ENCODE measurements around the gene KIF17.
"Not testable (repeated sequence)": the region's sequence is repeated elsewhere in the genome, so short reads cannot be mapped to it uniquely, and the experiment has no call there.

Gene KIF17

DNA sequence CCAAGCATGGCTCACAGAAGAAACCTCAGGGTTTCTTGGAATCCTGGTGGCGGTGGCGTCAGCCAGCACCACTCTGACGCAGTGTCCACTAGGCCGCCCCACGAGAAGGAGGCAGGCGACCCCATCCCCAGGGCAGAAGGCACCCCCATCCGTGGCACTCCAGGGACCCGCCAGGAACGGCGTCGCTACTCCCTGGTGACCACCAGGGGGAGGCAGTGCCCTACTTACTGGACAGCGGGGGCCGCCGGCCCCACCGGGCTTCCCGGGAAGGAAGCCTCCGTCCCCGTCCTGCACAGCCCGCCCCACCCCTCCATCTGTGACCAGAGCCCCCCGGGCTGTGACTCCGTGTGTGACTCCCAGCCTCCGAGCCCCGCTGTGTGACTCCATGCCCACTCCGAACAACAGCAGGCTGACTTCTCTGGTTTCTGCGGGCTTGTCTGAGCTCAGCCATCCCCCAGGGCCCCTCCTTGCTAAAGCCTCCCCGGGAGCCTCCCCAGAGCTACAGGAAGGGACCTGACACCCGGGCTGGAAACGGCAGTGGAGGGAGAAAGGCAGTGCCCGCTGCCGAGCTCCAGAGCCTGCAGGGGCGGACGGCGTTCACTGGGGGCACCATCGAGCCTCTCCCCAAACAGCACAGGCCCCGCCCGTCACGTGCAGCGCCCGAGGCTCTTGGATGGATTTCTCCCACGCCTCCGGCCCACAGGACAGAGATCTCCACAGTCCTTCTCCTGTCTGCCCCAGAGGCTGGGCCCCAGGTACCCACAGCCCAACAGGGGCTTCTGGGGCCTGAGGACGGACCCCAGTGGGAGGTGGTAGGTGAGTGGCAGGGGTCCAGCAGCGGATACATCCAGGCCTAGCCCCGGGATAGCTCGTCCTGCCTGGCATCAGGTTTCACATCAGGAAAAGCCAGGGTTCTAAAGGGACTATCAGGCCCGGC lies 21.1 kb downstream of the KIF17 start:
- H3K4me3 ChIP-seq = peak overlapping the region; percentile 41 to 62 (median 46)
- H3K27ac ChIP-seq = peak overlapping the region in 20 of 21 experiments; percentile 10 to 86 (median 73)

DNA sequence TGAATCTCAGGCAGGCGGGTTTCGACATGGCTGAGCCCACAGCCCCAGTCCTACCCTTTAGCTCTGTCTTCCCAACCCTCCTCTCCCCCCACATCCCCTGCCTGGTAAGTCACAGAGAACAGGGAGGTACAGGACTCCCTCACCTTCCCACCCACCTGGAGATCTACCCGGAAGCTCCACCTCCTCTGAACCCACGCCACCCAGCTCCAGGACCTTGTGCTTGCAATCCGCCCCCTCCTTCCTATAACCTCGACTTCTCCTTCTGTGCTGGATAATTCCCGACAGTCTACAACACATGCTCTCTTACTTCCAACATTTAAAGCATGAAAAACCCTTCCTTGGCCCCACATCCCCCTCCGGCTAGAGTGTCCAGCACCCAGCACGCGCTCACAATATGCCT lies 22.3 kb downstream of the KIF17 start:
- H3K4me3 ChIP-seq = no peak overlapping the region
- H3K27ac ChIP-seq = no peak overlapping the region

DNA sequence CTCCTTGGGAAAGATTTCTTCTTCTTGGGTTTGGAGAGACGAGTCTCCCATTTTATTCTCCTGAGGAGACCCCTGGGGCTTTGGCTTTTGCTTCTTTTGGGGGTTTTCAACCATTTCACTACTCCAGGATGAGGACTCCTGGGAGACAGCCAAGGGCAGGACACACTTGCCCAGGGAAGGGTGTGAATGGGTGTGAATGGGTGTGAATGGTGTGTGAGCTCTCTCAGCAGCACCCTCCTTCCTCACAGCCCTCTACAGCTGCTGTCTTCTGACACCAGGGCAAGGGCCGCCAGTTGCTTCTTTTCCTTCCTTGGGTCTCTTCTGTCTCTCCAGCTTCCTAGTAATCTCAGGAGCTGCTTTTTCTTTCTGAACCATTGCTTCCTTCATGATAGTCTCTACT lies 24.2 kb downstream of the KIF17 start:
- Histone ChIP-seq H3K27ac (no peak overlapping the region), H3K4me3 (no peak overlapping the region)

DNA sequence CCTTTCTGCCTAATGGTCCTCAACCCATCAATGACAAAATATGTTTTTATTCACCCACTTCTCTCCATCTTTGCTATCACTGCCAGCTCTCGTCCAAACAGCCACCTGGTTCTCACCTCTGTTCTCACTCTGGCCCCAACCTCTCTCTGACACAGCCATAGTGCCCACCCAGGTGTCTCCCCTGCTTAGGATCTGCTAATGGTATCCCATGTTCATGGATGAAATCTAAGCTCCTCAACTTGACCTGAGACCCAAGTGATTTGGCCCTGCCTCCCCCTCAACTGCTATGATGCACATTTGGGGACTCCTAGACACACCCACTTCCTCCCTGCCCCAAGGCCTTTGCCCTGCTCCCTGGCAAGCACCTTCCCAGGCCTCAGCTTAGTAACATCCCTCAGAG lies 25.9 kb downstream of the KIF17 start:
- no peak overlapping the region for H3K4me3 ChIP-seq

DNA sequence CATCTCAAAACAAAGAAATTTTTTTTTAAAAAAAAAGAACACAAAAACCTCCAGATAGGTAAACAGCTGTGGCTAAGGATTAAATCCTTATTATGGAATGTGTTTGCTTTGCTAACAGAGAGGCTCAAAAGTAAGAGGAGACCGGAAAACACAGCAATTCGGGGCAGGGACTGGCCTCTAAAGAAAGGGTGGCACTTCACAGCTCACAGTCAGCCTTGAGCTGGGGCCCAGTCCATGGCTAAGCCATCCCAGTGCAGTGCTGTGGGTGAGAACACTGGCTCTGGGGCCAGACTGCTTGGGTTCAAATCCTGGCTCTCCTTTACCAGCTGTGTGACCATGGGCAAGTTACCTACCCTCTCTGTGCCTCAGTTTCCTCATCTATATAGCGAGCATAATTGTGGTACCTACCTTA lies 28.2 kb downstream of the KIF17 start:
- H3K27ac ChIP-seq = no peak overlapping the region

More for the DNA sequence above, 25.9 kb downstream of the KIF17 start:
- no peak overlapping the region for H3K27ac ChIP-seq

DNA sequence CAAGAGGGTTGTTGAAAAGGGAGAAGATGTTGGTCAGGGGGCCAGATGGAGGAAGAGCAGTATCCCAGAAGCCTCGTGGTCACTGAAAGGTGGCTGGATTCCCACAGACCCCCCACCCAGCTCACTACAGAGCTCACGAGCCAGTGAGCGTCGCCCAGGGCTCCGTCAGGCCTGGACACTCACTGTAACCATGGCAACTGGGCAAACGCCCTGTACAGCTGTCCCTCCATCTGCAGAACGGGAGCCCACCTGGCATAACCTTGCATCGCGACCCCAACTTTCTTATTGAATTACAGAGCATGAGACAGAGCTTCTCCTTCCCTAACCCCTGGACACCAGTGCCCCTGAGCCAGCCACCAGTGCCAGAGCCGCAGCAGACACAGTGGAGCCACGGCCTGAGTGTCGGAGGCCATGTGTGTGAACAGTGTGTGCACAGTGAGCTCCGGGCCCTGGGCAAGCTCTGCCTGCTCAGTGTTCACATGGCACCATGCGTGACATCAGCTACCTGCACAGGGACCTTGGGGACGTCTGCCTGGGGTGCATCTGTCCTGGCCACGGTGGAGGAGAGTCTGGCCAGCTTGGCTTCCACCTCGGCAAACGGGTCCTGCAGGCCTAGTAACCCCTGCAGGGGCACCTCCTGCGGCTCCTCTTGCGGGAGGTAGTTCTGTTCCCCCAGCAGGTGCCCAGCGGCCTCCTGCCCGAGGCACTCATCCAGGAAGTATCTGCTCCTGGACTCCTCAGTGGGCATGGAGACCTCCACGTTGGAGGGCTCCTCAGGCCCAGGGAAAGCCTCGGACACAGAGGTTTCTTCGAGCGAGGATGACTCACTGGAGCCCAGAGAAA lies 30.7 kb downstream of the KIF17 start:
- H3K4me3 ChIP-seq = no peak overlapping the region

More for the DNA sequence above, 28.2 kb downstream of the KIF17 start:
- H3K4me3 ChIP-seq = no peak overlapping the region

DNA sequence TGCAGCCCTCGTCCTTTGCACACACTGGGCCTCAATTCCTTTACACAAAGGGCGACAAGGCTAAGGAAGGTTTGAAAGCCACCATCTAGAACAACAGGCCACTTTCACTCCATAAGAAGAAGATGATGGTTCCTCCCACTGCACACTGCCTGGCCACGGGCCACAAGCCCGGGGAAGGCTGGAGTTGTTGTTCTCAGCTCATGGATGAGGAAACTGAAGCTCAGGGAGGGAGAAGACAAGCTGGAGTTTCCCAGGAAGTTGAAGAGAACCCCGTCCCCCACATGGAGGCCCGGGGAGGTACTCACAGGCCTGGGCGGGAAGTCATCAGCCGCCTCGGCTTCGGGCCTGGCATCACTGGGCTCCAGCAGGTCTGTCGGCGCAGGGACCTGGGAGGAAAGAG lies 32.1 kb downstream of the KIF17 start:
- H3K27ac ChIP-seq = peak overlapping the region in 10 of 21 experiments; percentile 12 to 83 (median 43)

More for the DNA sequence above, 30.7 kb downstream of the KIF17 start:
- H3K27ac ChIP-seq = no peak overlapping the region

DNA sequence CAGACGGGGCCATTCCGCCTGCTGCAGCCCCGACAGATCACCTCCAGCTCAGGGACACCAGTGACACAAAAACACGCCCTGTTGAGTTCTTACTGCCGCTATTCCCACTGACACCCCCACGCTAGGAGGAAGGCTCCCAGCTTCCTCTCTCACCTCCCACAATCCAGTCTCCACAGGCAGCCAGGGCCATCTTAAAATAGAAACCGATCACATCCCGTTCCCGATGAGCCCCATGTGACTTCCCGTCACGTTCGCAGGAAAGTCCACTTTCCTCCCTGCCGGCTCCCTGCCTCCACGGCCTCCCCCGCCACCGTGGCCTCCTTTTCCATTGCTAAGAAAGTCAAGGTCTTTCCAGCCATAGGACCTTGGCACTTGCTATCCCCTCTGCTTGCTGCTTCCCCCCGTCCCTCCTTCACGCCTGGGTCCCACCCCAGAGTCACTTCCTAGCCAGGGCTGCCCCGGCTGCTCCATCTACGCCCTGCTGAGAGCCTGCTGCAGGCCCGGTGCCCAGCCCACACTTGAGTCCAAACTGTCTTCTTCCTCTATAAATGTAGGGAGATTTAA lies 32.6 kb downstream of the KIF17 start:
- H3K4me3 ChIP-seq = peak overlapping the region in 4 of 7 experiments; percentile 5 to 29 (median 8)
- peak overlapping the region in 17 of 21 experiments; percentile 1 to 83 (median 50) for H3K27ac ChIP-seq

More for the DNA sequence above, 32.1 kb downstream of the KIF17 start:
- no peak overlapping the region for H3K4me3 ChIP-seq

DNA sequence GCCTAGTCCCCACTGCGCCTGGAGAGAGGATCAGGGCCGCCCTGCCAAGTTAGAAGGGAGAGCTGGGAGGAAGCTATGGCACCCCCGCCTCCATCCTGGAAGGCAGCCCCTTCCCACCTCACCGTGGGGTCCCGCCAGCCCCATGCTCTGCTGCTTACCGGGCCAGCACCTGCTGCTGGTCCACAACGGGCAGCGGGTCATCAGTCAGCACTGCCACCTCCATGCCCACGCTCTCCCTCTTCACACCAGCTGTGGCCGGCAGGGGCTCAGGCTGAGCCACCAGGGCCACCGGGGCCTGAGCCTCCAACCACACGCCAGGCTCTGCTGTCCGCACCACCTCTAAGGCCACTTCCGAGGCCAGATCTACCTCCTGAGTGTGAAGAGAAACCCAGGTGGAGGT lies 33.2 kb downstream of the KIF17 start:
- Histone ChIP-seq H3K4me3 (peak overlapping the region in 4 of 7 experiments; percentile 5 to 29 (median 8)), H3K27ac (peak overlapping the region in 17 of 21 experiments; percentile 1 to 83 (median 50))

DNA sequence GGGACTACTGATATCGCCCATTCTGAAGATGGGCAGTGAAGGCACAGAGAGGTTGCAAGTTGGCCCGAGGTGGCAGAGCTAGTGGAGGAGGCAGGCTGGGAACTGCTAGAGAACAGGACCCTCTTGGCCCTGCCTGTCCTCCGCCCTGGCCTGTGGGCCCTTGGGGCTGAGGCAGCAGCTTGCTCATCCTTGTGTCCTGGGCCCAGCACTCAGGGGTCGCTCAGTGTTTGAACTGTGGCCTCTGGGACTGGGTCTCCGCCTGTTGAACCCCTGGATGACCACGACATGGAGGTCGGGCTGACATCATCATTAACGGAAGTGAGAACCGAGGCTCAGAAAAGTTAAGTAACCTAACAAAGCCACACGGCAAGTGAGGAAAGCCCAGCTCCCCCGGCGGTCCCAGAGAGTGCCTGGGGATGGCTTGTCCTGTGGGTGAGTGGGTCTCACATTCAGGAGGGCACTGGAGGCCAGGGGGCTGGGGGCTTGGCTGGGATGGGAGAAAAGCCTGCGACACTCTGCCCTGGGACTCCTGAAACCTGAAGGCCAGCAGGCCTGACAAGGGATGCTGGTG lies 33.7 kb downstream of the KIF17 start:
- Histone ChIP-seq H3K27ac (peak overlapping the region in 14 of 21 experiments; percentile 12 to 83 (median 46)), H3K4me3 (peak overlapping the region in 2 of 7 experiments; percentile 9 to 29)

DNA sequence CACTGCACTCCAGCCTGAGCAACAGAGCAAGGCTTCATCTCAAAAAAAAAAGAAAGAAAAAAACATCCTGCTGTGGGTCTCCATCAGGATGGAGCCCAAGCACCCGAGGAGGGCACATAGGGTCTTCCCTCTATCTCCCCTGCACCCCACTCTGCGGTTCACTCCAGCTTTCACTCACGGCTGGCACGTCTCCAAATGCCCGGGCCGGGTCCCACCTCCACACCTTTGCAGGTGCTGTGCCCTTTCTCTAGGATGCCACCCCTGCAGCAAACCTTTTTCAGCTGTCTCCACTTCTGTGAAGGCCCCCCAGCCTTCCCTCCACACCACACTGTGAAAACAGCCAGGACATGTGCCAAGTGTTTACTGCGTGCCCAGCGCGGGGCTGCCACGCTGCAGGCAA lies 34.2 kb downstream of the KIF17 start:
- H3K27ac ChIP-seq = peak overlapping the region in 1 of 21 experiments; percentile 73
- no peak overlapping the region for H3K4me3 ChIP-seq

DNA sequence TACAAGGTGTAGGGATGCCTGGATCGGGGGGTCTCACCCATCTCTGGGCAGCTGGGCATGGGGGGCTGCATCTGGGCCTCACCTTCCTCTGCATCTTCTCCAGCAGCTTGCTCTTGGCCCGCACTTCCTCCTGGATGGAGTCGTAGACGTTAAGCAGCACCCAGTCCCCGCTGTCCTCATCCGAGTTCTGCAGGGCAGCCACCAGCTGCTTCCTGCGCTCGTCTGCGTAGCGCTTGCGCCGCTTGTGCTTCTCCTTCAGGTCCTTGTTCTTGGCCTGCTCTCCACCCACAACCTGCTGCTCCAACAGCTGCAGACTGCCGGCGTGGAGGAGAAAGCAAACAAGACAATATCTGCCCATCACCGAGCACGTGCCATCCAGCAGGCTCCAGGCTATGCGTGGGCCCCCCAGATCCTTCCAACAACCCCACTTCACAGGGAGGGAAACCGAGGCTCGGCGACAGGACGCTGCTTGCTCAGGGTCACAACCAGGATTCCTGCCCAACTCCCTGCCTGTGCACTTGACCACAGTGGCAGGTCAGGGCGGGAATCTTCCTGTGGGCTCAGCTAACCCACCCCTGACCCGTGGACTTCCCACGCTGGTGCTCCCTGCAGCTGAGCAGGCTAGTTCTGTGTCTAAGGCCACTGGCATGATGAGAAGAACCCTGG lies 35.1 kb downstream of the KIF17 start:
- Histone ChIP-seq H3K27ac (peak overlapping the region in 1 of 21 experiments; percentile 55), H3K4me3 (no peak overlapping the region)

DNA sequence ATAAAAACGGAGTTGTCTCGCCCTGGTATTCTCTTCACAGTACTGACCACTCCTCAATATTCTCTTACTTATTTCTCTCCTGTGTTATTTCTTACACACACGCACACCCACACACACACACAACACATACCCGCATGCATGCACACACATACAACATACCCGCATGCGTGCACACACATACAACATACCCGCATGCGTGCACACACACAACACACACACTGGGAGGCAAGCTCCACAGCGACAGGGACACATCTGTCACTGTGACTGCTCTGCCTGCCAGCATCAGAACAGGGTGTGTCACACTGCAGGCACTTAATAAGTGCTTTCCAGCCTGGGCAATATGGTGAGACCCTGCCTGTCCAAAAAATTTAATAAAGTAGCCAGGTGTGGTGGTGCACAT lies 35.8 kb downstream of the KIF17 start:
- Histone ChIP-seq H3K4me3 (no peak overlapping the region), H3K27ac (peak overlapping the region in 1 of 21 experiments; percentile 55)

DNA sequence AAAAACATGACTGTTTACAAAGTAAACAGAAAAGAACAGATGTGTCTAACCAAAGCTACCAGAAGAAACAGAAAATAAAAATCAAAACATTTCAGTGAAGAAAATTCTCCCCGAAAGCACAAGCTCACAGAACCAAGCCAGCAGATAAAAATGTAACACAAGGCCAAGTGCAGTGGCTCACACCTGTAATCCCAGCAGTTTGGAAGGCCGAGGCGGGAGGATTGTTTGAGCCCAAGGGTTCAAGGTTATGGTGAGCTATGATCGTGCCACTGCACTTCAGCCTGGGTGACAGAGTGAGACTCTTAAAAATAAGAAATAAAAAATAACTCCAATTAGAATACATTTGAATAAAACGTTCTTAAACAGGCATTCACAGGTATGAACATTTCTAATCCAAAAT lies 37.5 kb downstream of the KIF17 start:
- Histone ChIP-seq H3K27ac (no peak overlapping the region), H3K4me3 (no peak overlapping the region)

DNA sequence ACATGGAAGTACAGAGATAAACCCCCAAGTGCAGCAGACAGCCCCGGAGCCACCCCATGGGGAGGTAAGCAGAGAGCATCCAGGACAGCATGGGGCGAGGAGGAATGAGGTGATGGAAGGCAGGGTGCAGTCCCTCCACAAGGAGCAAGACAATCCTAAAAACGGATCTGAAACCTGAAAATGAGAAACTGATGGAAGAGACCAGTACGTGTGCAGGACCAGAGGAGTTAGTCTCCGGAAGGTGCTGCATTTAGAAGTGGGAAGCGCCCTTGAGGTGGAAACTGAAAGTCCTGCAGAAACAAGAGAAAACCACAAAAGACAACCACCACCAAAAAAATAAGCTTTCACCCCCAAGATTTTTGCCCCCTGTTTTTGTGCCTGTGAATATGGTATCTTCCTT lies 39.2 kb downstream of the KIF17 start:
- Histone ChIP-seq H3K27ac (no peak overlapping the region), H3K4me3 (no peak overlapping the region)

DNA sequence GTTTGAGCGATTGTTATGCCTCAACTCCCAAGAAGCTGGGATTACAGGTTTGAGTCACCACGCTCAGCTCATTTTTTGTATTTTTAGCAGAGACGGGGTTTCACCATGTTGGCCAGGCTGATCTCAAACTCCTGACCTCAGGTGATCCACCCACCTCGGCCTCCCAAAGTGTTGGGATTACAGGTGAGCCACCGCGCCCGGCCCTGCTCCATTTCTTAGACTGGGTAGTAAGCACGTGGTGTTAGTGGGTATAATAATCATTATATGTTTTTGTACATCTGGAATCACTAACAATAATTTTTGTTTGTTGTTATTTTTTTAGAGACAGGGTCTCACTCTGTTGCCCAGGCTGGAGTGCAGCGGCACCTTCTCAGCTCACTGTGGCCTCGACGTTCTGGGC lies 44.2 kb downstream of the KIF17 start:
- not testable (repeated sequence) for H3K27ac ChIP-seq, H3K4me3 ChIP-seq

DNA sequence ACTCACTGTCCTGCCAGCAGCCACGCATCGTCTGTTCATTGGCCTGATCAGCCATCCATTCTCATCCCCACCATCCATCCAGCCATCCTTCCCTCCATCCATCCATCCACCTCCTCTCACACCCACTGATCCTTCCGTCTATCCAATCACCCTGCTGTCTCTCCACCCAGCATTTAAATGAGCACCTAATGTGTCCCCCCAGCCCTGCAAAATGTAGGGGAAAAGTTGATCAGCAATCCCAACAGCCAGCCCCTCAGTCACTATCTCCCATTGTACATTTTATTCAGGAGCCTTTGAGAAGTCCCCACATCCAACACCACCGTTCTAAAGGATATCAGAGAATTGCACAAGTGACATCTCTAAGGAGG lies 45.6 kb downstream of the KIF17 start:
- no peak overlapping the region for H3K27ac ChIP-seq
- no peak overlapping the region for H3K4me3 ChIP-seq

DNA sequence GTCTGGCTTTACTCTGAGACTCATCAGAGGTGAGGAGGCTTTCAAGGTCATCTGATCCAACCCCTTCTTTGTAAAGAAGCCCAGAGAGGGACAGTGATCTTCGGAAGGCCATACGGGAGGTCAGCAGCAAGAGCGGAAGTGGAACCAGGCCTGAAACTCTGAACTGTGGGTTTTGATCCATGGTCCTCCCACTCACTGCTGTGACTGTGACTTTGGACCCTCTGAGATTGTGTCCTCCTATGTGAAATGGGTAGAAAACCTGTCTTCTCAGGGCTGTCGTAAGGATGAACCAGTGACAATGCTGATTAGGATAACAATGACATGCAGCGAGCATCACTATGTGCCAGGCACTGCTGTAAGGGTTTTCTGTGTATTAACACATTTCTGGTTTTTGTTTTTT lies 46.9 kb downstream of the KIF17 start:
- Histone ChIP-seq H3K4me3 (no peak overlapping the region), H3K27ac (no peak overlapping the region)

DNA sequence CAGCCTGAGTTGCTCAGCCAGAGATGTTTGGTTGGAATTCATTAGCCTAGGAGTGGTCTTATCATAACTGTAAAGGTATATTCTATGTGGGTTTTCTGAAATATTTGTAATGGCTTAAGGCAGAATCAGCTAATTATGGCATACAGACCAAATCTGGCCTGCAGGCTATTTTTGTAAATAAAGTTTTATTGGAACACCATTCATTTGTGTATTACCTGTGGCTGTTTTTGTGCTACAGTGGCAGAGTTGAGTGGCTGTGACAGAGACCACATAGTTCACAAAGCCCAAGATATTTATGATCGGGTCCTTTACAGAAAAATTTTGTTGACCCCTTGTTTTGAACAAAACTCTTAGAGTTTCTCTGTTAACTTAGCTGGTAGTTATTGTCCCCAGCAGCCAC lies 49.2 kb downstream of the KIF17 start:
- H3K27ac ChIP-seq = no peak overlapping the region
- no peak overlapping the region for H3K4me3 ChIP-seq

Measured in skin epidermis (tissue), 12 donors.